Hair follicle dermal papilla cell (primary cell): Measurements from ENCODE around the gene TSPAN33. TPM values are rescaled to one million over a fixed set of nuclear protein-coding genes. Genes with fewer than 3 reads are reported as not detected.

Experiments used
- small RNA-seq: library from RNA; depleted of rRNA; stranded (forward); fragments of <200 nt; gene quantifications from one replicate; pipeline ENCODE3, GENCODE V24; 2012
- total RNA-seq: library from RNA; depleted of rRNA; stranded (reverse); fragments of >200 nt; gene quantifications from 2 replicates; pipeline ENCODE4 v1.2.3, GENCODE V29; 2012

Gene TSPAN33, protein sequence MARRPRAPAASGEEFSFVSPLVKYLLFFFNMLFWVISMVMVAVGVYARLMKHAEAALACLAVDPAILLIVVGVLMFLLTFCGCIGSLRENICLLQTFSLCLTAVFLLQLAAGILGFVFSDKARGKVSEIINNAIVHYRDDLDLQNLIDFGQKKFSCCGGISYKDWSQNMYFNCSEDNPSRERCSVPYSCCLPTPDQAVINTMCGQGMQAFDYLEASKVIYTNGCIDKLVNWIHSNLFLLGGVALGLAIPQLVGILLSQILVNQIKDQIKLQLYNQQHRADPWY
- 0.73 TPM in 1 of 2 replicates, not detected in the other for total RNA-seq

DNA sequence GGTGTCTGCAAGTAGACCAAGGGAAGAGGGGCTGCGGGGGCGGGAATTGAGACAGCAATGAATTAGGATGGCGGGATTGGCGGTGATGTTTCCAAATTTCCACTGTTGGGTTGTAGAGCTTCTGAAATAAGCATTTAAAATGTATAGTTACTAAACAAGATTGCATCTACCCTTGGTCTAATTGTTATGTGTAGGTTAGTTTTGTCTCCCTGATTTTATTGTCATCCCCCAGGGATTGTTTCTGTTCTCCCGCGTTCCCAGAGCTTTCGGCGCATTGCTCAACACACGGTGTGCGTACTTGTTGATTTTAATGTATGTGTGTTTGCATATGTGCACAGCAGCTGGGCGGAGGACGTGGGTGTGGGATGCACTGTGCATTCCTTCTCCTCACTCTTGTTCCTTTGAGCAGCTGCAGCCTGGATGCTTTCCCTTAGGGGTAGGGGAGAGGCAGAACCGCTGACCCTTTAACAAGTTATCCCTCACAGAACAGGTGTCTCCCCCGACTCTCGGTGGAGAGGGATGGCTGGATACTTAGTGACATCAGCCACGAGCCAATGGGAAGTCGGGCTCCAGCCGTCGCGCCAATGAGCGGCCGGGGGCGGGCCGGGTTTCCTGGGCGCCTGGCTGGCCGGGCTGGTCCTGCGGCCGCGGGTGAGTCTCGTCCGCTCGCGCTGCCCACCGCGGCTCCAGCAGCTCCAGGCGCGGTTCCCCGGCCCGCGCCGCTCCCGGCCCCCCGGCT is at the start of gene TSPAN33:
TSS of gene TSPAN33 (plus strand) at position 613 of the 739 bp plus-strand sequence. CDS start 274 bp downstream, outside the sequence.

DNA sequence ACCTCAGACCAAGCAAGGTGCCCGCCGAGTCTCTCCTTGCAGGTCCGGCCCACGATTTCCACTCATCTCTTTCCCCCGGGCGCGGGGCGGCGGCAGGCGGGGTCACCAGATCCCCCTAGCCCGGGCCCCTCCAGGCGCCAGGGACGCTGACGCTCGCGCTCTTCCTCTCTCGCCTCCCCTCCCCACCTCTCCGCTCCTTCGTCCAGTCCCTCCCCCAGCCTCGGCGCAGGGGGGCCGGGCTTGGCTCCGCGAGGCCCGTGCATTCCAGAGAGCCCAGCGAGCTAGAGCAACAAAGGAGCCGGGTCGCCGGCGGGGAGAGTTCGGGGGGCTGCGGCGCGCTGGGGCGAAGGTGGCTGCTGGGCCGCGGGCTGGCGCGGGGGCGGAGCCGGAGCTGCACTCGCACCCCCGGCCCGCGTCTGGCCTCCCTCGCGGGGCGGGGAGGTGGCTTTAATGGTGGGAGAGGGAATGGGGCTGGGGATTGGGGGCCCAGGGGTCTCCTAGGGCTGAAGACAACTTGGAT is 43.9 kb downstream of the TSPAN33 start, which contains the start of gene SMO:
TSS of gene SMO (plus strand) at position 262 of the 520 bp plus-strand sequence. CDS start 519 bp downstream, outside the sequence.

Small RNA genes lying within 50 kb of the gene (small RNA-seq; reads per million reads assigned to genes)
- gene RNY1P11 = not detected

Other genes starting within 250 kb of the TSPAN33 start
- 0.32 and 0.49 TPM in 2 replicates for gene KCP, start 234.0 kb upstream of the TSPAN33 start, total RNA-seq
- gene IRF5, start 206.8 kb upstream of the TSPAN33 start, total RNA-seq = 0.16 TPM in 1 of 2 replicates, not detected in the other
- gene TNPO3, start 89.6 kb upstream of the TSPAN33 start, total RNA-seq = 66.7 and 86.5 TPM in 2 replicates
- 11.7 and 17.7 TPM in 2 replicates for gene SMO, start 43.9 kb downstream of the TSPAN33 start, total RNA-seq
- 8.9 TPM in 2 replicates for gene AHCYL2, start 80.3 kb downstream of the TSPAN33 start, total RNA-seq